ENCODE measurements around the gene TMEM106C. TPM values are rescaled to one million over a fixed set of nuclear protein-coding genes. Genes with fewer than 3 reads are reported as not detected.

TMEM106C gene
- total and polyA plus RNA-seq, 9 of the 15 experiments (the other 6 are each of a cell fraction or from before 2014, with no cell fraction given), result 37.6 to 183 (median 57.2) TPM

DNA sequence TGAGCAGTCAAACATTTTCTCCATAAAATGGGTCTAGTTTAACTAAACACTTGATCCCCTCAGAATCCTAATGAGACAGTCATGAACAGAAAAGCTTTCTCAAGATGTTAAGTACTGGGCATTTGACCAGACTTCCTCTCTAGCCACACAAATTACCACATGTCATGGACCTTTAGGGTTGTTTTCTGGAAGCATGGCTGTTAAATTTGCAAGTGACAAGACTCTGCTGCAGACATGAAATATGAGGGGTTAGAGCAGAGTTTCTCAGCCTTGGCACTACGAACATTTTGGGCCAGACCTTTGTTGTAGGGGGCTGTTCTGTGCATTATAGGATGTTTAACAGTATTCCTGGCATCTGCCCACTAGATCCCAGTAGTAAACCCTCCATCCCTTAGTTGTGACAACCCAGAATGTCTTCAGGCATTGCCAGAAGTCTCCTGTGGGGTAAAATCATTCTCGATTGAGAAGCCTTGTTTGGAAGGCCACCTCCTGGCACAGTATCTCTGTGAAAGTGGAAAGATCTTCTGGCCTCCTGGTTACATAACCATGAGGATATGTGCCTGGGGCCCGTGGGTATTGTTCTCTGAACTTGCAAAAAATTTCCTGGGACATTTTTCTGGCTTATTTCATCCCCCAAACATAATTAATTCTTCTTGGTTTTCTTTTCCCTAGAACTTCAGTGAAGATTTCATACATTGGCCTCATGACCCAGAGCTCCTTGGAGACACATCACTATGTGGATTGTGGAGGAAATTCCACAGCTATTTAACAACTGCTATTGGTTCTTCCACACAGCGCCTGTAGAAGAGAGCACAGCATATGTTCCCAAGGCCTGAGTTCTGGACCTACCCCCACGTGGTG lies 4.3 kb downstream of the TMEM106C start (continued):
- TF ChIP-seq, protein P1, sequence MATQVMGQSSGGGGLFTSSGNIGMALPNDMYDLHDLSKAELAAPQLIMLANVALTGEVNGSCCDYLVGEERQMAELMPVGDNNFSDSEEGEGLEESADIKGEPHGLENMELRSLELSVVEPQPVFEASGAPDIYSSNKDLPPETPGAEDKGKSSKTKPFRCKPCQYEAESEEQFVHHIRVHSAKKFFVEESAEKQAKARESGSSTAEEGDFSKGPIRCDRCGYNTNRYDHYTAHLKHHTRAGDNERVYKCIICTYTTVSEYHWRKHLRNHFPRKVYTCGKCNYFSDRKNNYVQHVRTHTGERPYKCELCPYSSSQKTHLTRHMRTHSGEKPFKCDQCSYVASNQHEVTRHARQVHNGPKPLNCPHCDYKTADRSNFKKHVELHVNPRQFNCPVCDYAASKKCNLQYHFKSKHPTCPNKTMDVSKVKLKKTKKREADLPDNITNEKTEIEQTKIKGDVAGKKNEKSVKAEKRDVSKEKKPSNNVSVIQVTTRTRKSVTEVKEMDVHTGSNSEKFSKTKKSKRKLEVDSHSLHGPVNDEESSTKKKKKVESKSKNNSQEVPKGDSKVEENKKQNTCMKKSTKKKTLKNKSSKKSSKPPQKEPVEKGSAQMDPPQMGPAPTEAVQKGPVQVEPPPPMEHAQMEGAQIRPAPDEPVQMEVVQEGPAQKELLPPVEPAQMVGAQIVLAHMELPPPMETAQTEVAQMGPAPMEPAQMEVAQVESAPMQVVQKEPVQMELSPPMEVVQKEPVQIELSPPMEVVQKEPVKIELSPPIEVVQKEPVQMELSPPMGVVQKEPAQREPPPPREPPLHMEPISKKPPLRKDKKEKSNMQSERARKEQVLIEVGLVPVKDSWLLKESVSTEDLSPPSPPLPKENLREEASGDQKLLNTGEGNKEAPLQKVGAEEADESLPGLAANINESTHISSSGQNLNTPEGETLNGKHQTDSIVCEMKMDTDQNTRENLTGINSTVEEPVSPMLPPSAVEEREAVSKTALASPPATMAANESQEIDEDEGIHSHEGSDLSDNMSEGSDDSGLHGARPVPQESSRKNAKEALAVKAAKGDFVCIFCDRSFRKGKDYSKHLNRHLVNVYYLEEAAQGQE (IDR thresholded peaks at IDR 0.05; ENCODE audit: borderline replicate concordance), result no peak
- TF ChIP-seq, protein P1 (CRISPR knock-in tag; IDR thresholded peaks at IDR 0.05; ENCODE audit: low read depth), result no peak
- TF ChIP-seq SNIP1 (IDR thresholded peaks at IDR 0.05; ENCODE audit: low read depth) (no peak), SRSF7 (optimal IDR thresholded peaks at IDR 0.05; ENCODE audit: low read depth, low read length) (no peak), MXI1 (IDR thresholded peaks at IDR 0.05; ENCODE audit: low read depth, low read length) (no peak)
